HG03045 (cell line): ENCODE results near the gene TBX4.

Experiments
- ATAC-seq: cut with Tn5 transposase; IDR thresholded peaks from one replicate; pipeline ENCODE4 v1.9.1; 2021; ENCODE audit warnings: mild to moderate bottlenecking, moderate library complexity; ENCODE audit not compliant: unreplicated experiment

TBX4 gene

GRCh38 chr17:61452301-61453290 lies at the start of gene TBX4:
TBX4 (plus strand) TSS chr17:61452422; CDS start chr17:61456491, 4,069 bp downstream.
- no peak for ATAC-seq

- ATAC-seq = no peak
These were observed 49.0 kb upstream of the TBX4 start for GRCh38 chr17:61402978-61403800.

GRCh38 chr17:61403801-61404662 lies 48.2 kb upstream of the TBX4 start:
- no peak for ATAC-seq

GRCh38 chr17:61404663-61404912 lies 47.6 kb upstream of the TBX4 start:
- no peak for ATAC-seq

- no peak for ATAC-seq
These were observed 47.1 kb upstream of the TBX4 start for GRCh38 chr17:61404913-61405685.

- no peak for ATAC-seq
These were observed 46.3 kb upstream of the TBX4 start for GRCh38 chr17:61405686-61406536.

- no peak for ATAC-seq
These were observed 45.7 kb upstream of the TBX4 start for GRCh38 chr17:61406537-61406845.

GRCh38 chr17:61406971-61407911 lies 45.0 kb upstream of the TBX4 start:
- ATAC-seq = no peak

GRCh38 chr17:61408151-61409041 lies 43.8 kb upstream of the TBX4 start:
- no peak for ATAC-seq

GRCh38 chr17:61409301-61410112 lies 42.7 kb upstream of the TBX4 start:
- no peak for ATAC-seq

GRCh38 chr17:61410141-61411010 lies 41.8 kb upstream of the TBX4 start:
- no peak for ATAC-seq

- ATAC-seq = no peak
These were observed 41.3 kb upstream of the TBX4 start for GRCh38 chr17:61411011-61411260.

GRCh38 chr17:61411261-61412142 lies 40.7 kb upstream of the TBX4 start:
- peak; percentile 13 for ATAC-seq

GRCh38 chr17:61412143-61412859 lies 39.9 kb upstream of the TBX4 start:
- ATAC-seq = peak; percentile 67
